ENCODE results near the gene PAK2. TPM values are rescaled to one million over a fixed set of nuclear protein-coding genes. Genes with fewer than 3 reads are reported as not detected.

PAK2 gene
- total and polyA plus RNA-seq, 2 of the 4 experiments (the other 2 are of a cell fraction), result 31.8 to 36.0 TPM

GRCh38 chr3:196772897-196773296 is 33.2 kb downstream of the PAK2 start:
- Histone ChIP-seq H2AK5ac (ENCODE audit: low read depth, low read length) (no peak overlapping the region), H3K4ac (ENCODE audit: low read depth, low read length) (no peak overlapping the region), H3K4me3 (ENCODE audit: insufficient read depth, low read depth, low read length) (no peak overlapping the region), H3K4me2 (ENCODE audit: low read depth, low read length) (no peak overlapping the region), H3K14ac (replicated peaks; ENCODE audit: low read depth, low read length) (no peak overlapping the region), H3K23ac (ENCODE audit: low read depth, low read length) (no peak overlapping the region), H4K20me1 (ENCODE audit: insufficient read depth, low read length) (peaks cover 67% of the 10 kb centered on the region), H3K9me3 (ENCODE audit: control insufficient read depth, insufficient read depth, low read length) (no peaks in the 10 kb centered on the region), H3K9me1 (ENCODE audit: insufficient read depth, low read length) (peaks cover 2% of the 10 kb centered on the region; the same call in 1 of the 2 replicates), H3K27me3 (ENCODE audit: control insufficient read depth, insufficient read depth, low read length) (no peaks in the 10 kb centered on the region), H4K5ac (ENCODE audit: low read depth, low read length) (no peak overlapping the region), H3K27ac (ENCODE audit: insufficient read depth, low read length) (no peak overlapping the region), H2BK120ac (ENCODE audit: low read depth, low read length) (no peak overlapping the region), H2BK5ac (ENCODE audit: low read depth, low read length, poor library complexity, severe bottlenecking) (no peak overlapping the region), H2BK15ac (ENCODE audit: low read depth, low read length) (no peak overlapping the region), H4K8ac (ENCODE audit: low read depth in 2 of 2, low read length in 2 of 2) (no peak overlapping the region), H3K36me3 (ENCODE audit: control insufficient read depth, insufficient read depth, low read length) (0 out of 2 replicates have a peak, but pooled peaks cover 5% of the 10 kb centered on the region), H3K79me1 (ENCODE audit: low read depth in 1 of 2, low read length in 2 of 2) (peaks cover 50 to 83% of the 10 kb centered on the region in 2 experiments), H3K18ac (ENCODE audit: low read depth, low read length) (no peak overlapping the region), H2AFZ (replicated peaks; ENCODE audit: low read length, poor library complexity) (no peak overlapping the region), H2AK9ac (replicated peaks; ENCODE audit: low read depth, low read length, poor library complexity) (no peak overlapping the region), H3K56ac (ENCODE audit: extremely low read depth, insufficient read depth, low read length) (no peak overlapping the region), H4K91ac (ENCODE audit: insufficient read depth, low read depth, low read length) (no peak overlapping the region), H2BK20ac (ENCODE audit: low read depth, low read length) (no peak overlapping the region), H3K4me1 (ENCODE audit: control insufficient read depth, insufficient read depth, low read length) (0 out of 2 replicates have a peak, but pooled peaks cover 3% of the 10 kb centered on the region), H3K9ac (ENCODE audit: low read depth, low read length) (no peak overlapping the region)
- BruUV-seq (replicated peaks), result no TSS peak
- ChIA-PET POLR2A (ENCODE audit: unreplicated experiment) (no interaction called here), CTCF (no interaction called here)
- intact Hi-C loops (cut with micrococcal nuclease) (no loop called here), in situ Hi-C loops (cut with MboI; ENCODE audit: low sequenced_read_pairs) (no loop called here), dilution Hi-C loops (cut with HindIII; ENCODE audit: low sequenced_read_pairs, unreplicated experiment) (no loop called here)
- ATAC-seq (ENCODE audit: low read depth) (no peak), DNase-seq (no peak)
- WGBS, 2 experiments (ENCODE audit: extremely low coverage in 2 of 2, insufficient read length in 1 of 2), result no CpG with 5 or more reads among the region's 6 CpGs
- TF ChIP-seq CTCF (conservative IDR thresholded peaks at IDR 0.05; ENCODE audit: low read depth, low read length), result no peak
- no peak for TF ChIP-seq ELK1 (IDR thresholded peaks at IDR 0.05; ENCODE audit: borderline replicate concordance, low read depth, low read length)
- TF ChIP-seq RAD21 (IDR thresholded peaks at IDR 0.05; ENCODE audit: low read length), result no peak
- TF ChIP-seq MAFK (IDR thresholded peaks at IDR 0.05; ENCODE audit: low read depth, low read length), result no peak
- TF ChIP-seq CHD1 (IDR thresholded peaks at IDR 0.05; ENCODE audit: low read depth, low read length), result no peak
- no peak for TF ChIP-seq RCOR1 (IDR thresholded peaks at IDR 0.05; ENCODE audit: insufficient replicate concordance, low read length)
- no peak for TF ChIP-seq MXI1 (IDR thresholded peaks at IDR 0.05; ENCODE audit: borderline replicate concordance, low read depth, low read length)
- TF ChIP-seq CEBPB (IDR thresholded peaks at IDR 0.05; ENCODE audit: low read depth, low read length), result no peak
- TF ChIP-seq RFX5 (IDR thresholded peaks at IDR 0.05; ENCODE audit: low read depth, low read length), result no peak
